HCT116 (cell line): ENCODE results near the gene NCOA5. TPM values are rescaled to one million over a fixed set of nuclear protein-coding genes. Genes with fewer than 3 reads are reported as not detected.

Experiments used
- ATAC-seq: fragments of 200-7000 bp; cut with Tn5 transposase; 2 replicates; pipeline ENCODE4 v1.9.1; 2020; ENCODE audit warnings: mild to moderate bottlenecking, moderate library complexity
- BruUV-seq: library from RNA; stranded (reverse); fragments of 400-500 nt; replicated peaks from 2 replicates; lab custom pipeline; 2021; lab: Mats Ljungman, UMichigan
- CTCF ChIA-PET: fragments of 300-600 bp; sonication (Branson Sonifier 250); formaldehyde crosslinking; loops from one replicate; lab custom pipeline; 2021; ENCODE audit warnings: antibody characterized with exemption; lab: Charles Lee
- POLR2A ChIA-PET: fragments of 300-600, 350-600 bp; sonication (Branson Sonifier 250); formaldehyde crosslinking; loops from one replicate; lab custom pipeline; 2021; ENCODE audit warnings: antibody characterized with exemption; lab: Charles Lee
- RAD21 ChIA-PET, 2 experiments: fragments of 300-600 bp; sonication (Branson Sonifier 250); formaldehyde crosslinking; loops; one replicate each; lab custom pipeline; 2023; ENCODE audit warnings: low total read pairs in 2 of 2; ENCODE audit not compliant: uncharacterized antibody in 2 of 2, unreplicated experiment in 2 of 2, low non-redundant PET in 1 of 2; lab: Charles Lee
- DNase-seq: peaks from one replicate; pipeline ENCODE4 v3.0.0-alpha.2; 2010; ENCODE audit warnings: low read depth, low spot score
- H2AFZ ChIP-seq: fragments of 200-600 bp; shearing (Covaris generic), sonication (generic); 2 replicates; pipeline ENCODE4 v1.6.1; 2017; ENCODE audit warnings: low read depth, mixed run types, mixed read lengths, antibody characterized with exemption, low read length; ENCODE audit not compliant: poor library complexity, severe bottlenecking
- H3K27ac ChIP-seq: 2 replicates; pipeline ENCODE4 v1.5.1; 2012; ENCODE audit warnings: low read depth, low read length
- H3K27me3 ChIP-seq: fragments of 200-600 bp; sonication (generic); 2 replicates; pipeline ENCODE4 v1.6.1; 2016; ENCODE audit warnings: mixed run types, low read length, mixed read lengths; ENCODE audit not compliant: insufficient read depth
- H3K36me3 ChIP-seq, 2 experiments: fragments of 200-500 bp in 1 of 2; fragments of 200-600 bp in 1 of 2; sonication (Bioruptor generic) in 1 of 2; sonication (generic) in 1 of 2; 2 replicates each; pipeline versions ENCODE4 v1.5.1 to v1.6.1; 2014 to 2016; ENCODE audit warnings: low read length in 2 of 2, inconsistent platforms in 1 of 2, mixed read lengths in 1 of 2, mixed run types in 1 of 2; ENCODE audit not compliant: insufficient read depth in 2 of 2, control insufficient read depth in 1 of 2
- H3K4me1 ChIP-seq, 2 experiments: fragments of 200-600 bp in 1 of 2; sonication (generic) in 1 of 2; 2 replicates each; pipeline versions ENCODE4 v1.5.1 to v1.6.1; 2012 to 2017; ENCODE audit warnings: low read length in 2 of 2, inconsistent platforms in 1 of 2, mild to moderate bottlenecking in 1 of 2, mixed read lengths in 1 of 2, mixed run types in 1 of 2, moderate library complexity in 1 of 2; ENCODE audit not compliant: insufficient read depth in 2 of 2, control insufficient read depth in 1 of 2
- H3K4me2 ChIP-seq: fragments of 200-600 bp; sonication (generic); 2 replicates; pipeline ENCODE4 v1.6.1; 2017; ENCODE audit warnings: mixed run types, low read length, mixed read lengths
- H3K4me3 ChIP-seq, 2 experiments: fragments of 200-600 bp in 1 of 2; sonication (generic) in 1 of 2; replicated peaks in 1 of 2; 2 replicates each; pipeline ENCODE4 v1.5.1; 2011 to 2016; ENCODE audit warnings: low read length in 2 of 2, control low read depth in 1 of 2, low read depth in 1 of 2, mild to moderate bottlenecking in 1 of 2, mixed read lengths in 1 of 2, mixed run types in 1 of 2
- H3K79me2 ChIP-seq: fragments of 200-600 bp; sonication (generic); 2 replicates; pipeline ENCODE4 v1.6.1; 2017; ENCODE audit warnings: mild to moderate bottlenecking, mixed run types, low read length, moderate library complexity, mixed read lengths; ENCODE audit not compliant: insufficient read depth
- H3K9ac ChIP-seq: fragments of 200-600 bp; sonication (generic); 2 replicates; pipeline ENCODE4 v1.6.1; 2016; ENCODE audit warnings: low read length, mixed read lengths
- H3K9me2 ChIP-seq: fragments of 200-600 bp; sonication (generic), shearing (Covaris generic); 2 replicates; pipeline ENCODE4 v1.6.1; 2017; ENCODE audit warnings: mixed run types, mild to moderate bottlenecking, moderate library complexity; ENCODE audit not compliant: insufficient read depth
- H3K9me3 ChIP-seq, 2 experiments: fragments of 200-500 bp in 1 of 2; fragments of 200-600 bp in 1 of 2; sonication (Bioruptor generic) in 1 of 2; sonication (generic) in 1 of 2; 2 replicates each; pipeline ENCODE4 v1.6.1; 2014 to 2017; ENCODE audit warnings: low read length in 2 of 2, mixed read lengths in 2 of 2, inconsistent platforms in 1 of 2, low read depth in 1 of 2, mild to moderate bottlenecking in 1 of 2, mixed run types in 1 of 2, moderate library complexity in 1 of 2; ENCODE audit not compliant: control insufficient read depth in 1 of 2, insufficient read depth in 1 of 2
- H4K20me1 ChIP-seq: fragments of 200-600 bp; sonication (generic), shearing (Covaris generic); 2 replicates; pipeline ENCODE4 v1.6.1; 2017; ENCODE audit warnings: mixed run types, mild to moderate bottlenecking, moderate library complexity; ENCODE audit not compliant: insufficient read depth
- CEBPB ChIP-seq: IDR thresholded peaks from 2 replicates; pipeline ENCODE4 v1.6.1; 2012; ENCODE audit warnings: low read depth
- FOSL1 ChIP-seq: IDR thresholded peaks from 2 replicates; pipeline ENCODE4 v1.6.1; 2012; ENCODE audit warnings: low read depth
- JUND ChIP-seq: IDR thresholded peaks from 2 replicates; pipeline ENCODE4 v1.6.1; 2012
- RAD21 ChIP-seq: IDR thresholded peaks from 2 replicates; pipeline ENCODE4 v1.6.1; 2012; ENCODE audit warnings: low read depth, mild to moderate bottlenecking
- SP1 ChIP-seq: IDR thresholded peaks from 2 replicates; pipeline ENCODE4 v1.6.1; 2012; ENCODE audit warnings: low read depth
- SRF ChIP-seq: IDR thresholded peaks from 2 replicates; pipeline ENCODE4 v1.6.1; 2012; ENCODE audit warnings: low read depth
- intact Hi-C: fragments of 100-400 bp; cut with micrococcal nuclease; formaldehyde crosslinking; loops from 2 replicates; pipeline ENCODE4 v1.10.0; 2022
- total RNA-seq: library from RNA; stranded (reverse); gene quantifications from one replicate; pipeline ENCODE4 v1.2.1, GENCODE V29; 2021; ENCODE audit not compliant: unreplicated experiment

Gene NCOA5
- total RNA-seq, 1 experiment from 2014 or later, result 31.6 TPM

DNA sequence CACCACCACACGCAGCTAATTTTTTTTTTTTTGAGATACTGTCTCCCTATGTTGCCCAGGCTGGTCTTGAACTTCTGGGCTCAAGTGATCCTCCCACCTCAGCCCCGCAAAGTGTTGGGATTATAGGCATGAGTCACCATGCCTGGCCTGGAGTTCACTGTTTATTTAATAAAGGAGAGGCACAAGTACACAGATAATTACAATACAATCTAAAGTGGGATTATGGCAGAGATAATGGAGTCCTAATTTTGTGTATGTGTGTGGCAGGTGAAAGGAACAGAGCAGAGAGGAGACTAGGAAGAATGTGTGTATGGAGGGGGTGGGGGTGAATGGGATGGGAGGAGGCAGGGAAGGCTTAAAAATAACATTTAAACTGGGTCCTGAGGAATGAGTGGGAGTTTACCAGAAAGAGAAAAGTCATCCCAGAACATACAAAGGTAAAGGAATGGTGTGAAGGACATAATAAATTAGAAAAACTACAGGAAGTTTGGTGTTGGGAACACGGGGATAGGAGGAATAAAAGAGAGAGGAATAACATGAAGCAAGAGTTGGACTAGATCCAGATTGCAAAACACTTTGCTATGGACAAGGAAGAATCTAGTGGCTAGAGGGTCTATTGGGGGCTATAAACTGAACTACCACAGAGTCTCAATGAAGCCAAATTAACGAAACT lies 4.4 kb downstream of the NCOA5 start:
- no peaks in the 10 kb centered on the region for H3K27me3 ChIP-seq
- intact Hi-C loops, result no loop called here
- H3K9me3 ChIP-seq, result no peaks in the 10 kb centered on the region
- DNase-seq (no peak), ATAC-seq (no peak)
- H4K20me1 ChIP-seq, result peaks cover 36% of the 10 kb centered on the region; the same call in 1 of the 2 replicates
- peaks cover 92% of the 10 kb centered on the region for H3K79me2 ChIP-seq
- ChIA-PET CTCF (interaction anchor here (0.7 to 1.8 kb wide), 2 partner anchors 58 to 63 kb away, joined by 3 to 6 read pairs; no protein-coding TSS in a partner anchor), POLR2A (no interaction called here), RAD21 (interaction anchor here in 1 of 2 experiments (1.0 kb wide), 1 partner anchor 71 kb away, joined by 3 read pairs; no protein-coding TSS in a partner anchor)
- TF ChIP-seq CEBPB (peak; percentile 67), SP1 (no peak), JUND (peak; percentile 39; the same call in 1 of the 2 replicates), FOSL1 (0 out of 2 replicates have a peak, but pooled peaks have one; percentile 39)
- BruUV-seq, result no TSS peak
- H3K36me3 ChIP-seq, result no peaks in the 10 kb centered on the region
- H3K9me2 ChIP-seq, result no peaks in the 10 kb centered on the region
- H3K27ac ChIP-seq, result peak overlapping the region; percentile 44
- peak overlapping the region; percentile 16; the same call in 1 of the 2 replicates for H3K9ac ChIP-seq
- peaks cover 27 to 46% of the 10 kb centered on the region in 2 experiments for H3K4me1 ChIP-seq
- H2AFZ ChIP-seq, result no peak overlapping the region
- peak overlapping the region in 1 of 2 experiments; percentile 17; a peak in 1 of 4 replicates for H3K4me3 ChIP-seq
- peak overlapping the region; percentile 60 for H3K4me2 ChIP-seq

DNA sequence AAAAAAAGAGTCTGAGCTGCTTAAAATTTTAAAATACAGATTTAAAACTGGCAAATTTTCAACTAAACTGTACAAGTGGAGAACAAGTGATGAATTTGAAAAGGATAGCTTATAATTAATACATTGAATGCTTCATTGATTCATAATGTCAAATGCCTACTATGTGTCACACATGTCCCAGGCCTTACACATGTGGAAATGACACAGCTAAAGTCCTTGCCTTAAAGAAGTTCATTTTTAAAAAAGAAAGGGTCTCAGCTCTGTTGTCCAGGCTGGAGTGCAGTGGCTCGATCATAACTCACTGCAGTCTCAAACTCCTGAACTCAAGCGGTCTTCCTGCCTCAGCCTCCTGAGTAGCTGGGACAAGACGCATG lies 5.0 kb downstream of the NCOA5 start:
- TF ChIP-seq SP1 (no peak), RAD21 (no peak), SRF (no peak)
- Histone ChIP-seq H3K9me2 (no peaks in the 10 kb centered on the region), H3K79me2 (peaks cover 97% of the 10 kb centered on the region), H4K20me1 (peaks cover 38% of the 10 kb centered on the region; the same call in 1 of the 2 replicates), H3K9ac (no peak overlapping the region), H3K4me1 (peaks cover 24 to 42% of the 10 kb centered on the region in 2 experiments), H3K36me3 (no peaks in the 10 kb centered on the region), H3K4me2 (peak overlapping the region; percentile 60), H3K4me3 (no peak overlapping the region), H3K27ac (peak overlapping the region; percentile 44), H3K9me3 (no peaks in the 10 kb centered on the region), H2AFZ (no peak overlapping the region), H3K27me3 (no peaks in the 10 kb centered on the region)
- RAD21 ChIA-PET, result interaction anchor here in 1 of 2 experiments (1.0 kb wide), 1 partner anchor 70 kb away, joined by 3 read pairs; no protein-coding TSS in a partner anchor
- intact Hi-C loops, result no loop called here
- CTCF ChIA-PET, result interaction anchor here (1.8 kb wide), 1 partner anchor 62 kb away, joined by 6 read pairs; no protein-coding TSS in a partner anchor
- no peak for ATAC-seq
- POLR2A ChIA-PET, result no interaction called here
- no TSS peak for BruUV-seq
- DNase-seq, result no peak
